Body of pancreas (tissue), 4 donors: ENCODE data around the gene GP1BA. TPM values are rescaled to one million over a fixed set of nuclear protein-coding genes. Genes with fewer than 3 reads are reported as not detected.

Experiments used
- ATAC-seq: fragments of 150-250 bp; one replicate; pipeline ENCODE4 v1.9.1; 2016
- DNase-seq, 4 donors: peaks; one replicate each; pipeline ENCODE4 v3.0.0-alpha.2; 2019
- H3K27ac ChIP-seq, 4 donors: fragments of 200-600 bp; sonication (generic); 1 replicate in 3 of 4; 2 replicates in 1 of 4; pipeline versions ENCODE4 v1.5.1 to v1.6.1; 2016 to 2019; ENCODE audit warnings: mild to moderate bottlenecking in 1 of 4, mixed read lengths in 1 of 4, moderate library complexity in 1 of 4
- H3K27me3 ChIP-seq, 2 donors: fragments of 200-600 bp; sonication (generic); one replicate each; pipeline ENCODE4 v1.6.0; 2016; ENCODE audit warnings: mild to moderate bottlenecking in 1 of 2
- H3K36me3 ChIP-seq, 2 donors: fragments of 200-600 bp; sonication (generic); replicated peaks in 1 of 2; 2 replicates each; pipeline ENCODE4 v1.5.1; 2016; ENCODE audit warnings: low read depth in 2 of 2; ENCODE audit not compliant: insufficient read depth in 1 of 2
- H3K4me1 ChIP-seq: fragments of 200-600 bp; sonication (generic); one replicate; pipeline ENCODE4 v1.6.0; 2016
- H3K4me3 ChIP-seq, 2 donors: fragments of 200-600 bp; sonication (generic); 1 replicate in 1 of 2; 2 replicates in 1 of 2; pipeline ENCODE4 v1.5.1; 2016 to 2019
- H3K9me3 ChIP-seq, 3 donors: fragments of 200-600 bp; sonication (generic); 1 replicate in 2 of 3; 2 replicates in 1 of 3; pipeline ENCODE4 v1.5.1; 2016
- CTCF ChIP-seq, 7 experiments: fragments of 450-650 bp in 4 of 7; fragments of 200-600 bp in 3 of 7; sonication (generic) in 3 of 7; IDR thresholded peaks; one replicate each; pipeline ENCODE4 v1.5.1; 2016 to 2019; ENCODE audit warnings: antibody characterized with exemption in 7 of 7
- POLR2A ChIP-seq, 3 donors: fragments of 450-650 bp; IDR thresholded peaks; one replicate each; pipeline ENCODE4 v1.6.1; 2016; ENCODE audit warnings: antibody characterized with exemption in 3 of 3, mild to moderate bottlenecking in 2 of 3
- WGBS, 2 donors: methylation state at CpG; one replicate each; pipeline ENCODE4 v1.1.5; 2017; 5-methylcytosine and 5-hydroxymethylcytosine counted together
- intact Hi-C: fragments of 100-400 bp; cut with DNase I; formaldehyde crosslinking; loops from one replicate; pipeline ENCODE4 v1.15.1; 2023
- total RNA-seq, 2 donors: library from RNA; depleted of rRNA; stranded (reverse); fragments of >200 nt; gene quantifications; one replicate each; pipeline ENCODE4 v1.1.0, GENCODE V29; 2016

Gene GP1BA
- total RNA-seq, result not detected

GRCh38 chr17:4931963-4932362, at the start of gene GP1BA:
Gene GP1BA, plus strand, starts transcription at chr17:4932277. Its CDS starts 328 bp downstream, at chr17:4932605.
- H3K4me1 ChIP-seq, result peaks cover 6% of the 10 kb centered on the region
- TF ChIP-seq POLR2A (IDR thresholded peaks at IDR 0.05) (no peak), CTCF (IDR thresholded peaks at IDR 0.05) (no peak)
- H3K27me3 ChIP-seq, result no peaks in the 10 kb centered on the region
- H3K4me3 ChIP-seq, result no peak within 1 kb of the TSS
- no peak within 1 kb of the TSS for H3K27ac ChIP-seq
- no peak for DNase-seq
- intact Hi-C loops, result no loop called here
- ATAC-seq, result no peak
- no peaks in the 10 kb centered on the region for H3K9me3 ChIP-seq
- 64 to 87% methylated on average over 14 of the region's 14 CpGs for WGBS, 2 donors
- H3K36me3 ChIP-seq, result no peaks in the 10 kb centered on the region

DNA sequence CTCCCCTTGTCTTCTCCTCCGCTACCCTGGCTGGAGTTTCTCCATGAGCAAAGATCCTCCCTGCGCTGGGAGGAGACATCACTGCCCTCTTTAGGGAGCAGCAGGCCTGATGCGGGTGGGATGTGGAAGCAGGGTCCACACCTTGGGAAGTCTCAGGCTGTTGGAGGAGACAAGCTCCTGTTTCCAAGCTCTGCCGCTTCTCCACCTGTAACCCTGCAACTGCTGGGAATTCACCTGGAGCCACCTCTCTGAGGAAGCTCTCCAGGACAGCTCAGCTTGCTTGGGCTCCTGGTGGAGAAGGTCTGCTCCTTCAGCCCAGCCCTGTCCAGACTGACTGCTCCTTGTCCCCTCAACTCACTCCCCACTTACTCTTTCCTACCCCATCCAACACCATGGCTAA, 47.6 kb upstream of the GP1BA start:
- no peaks in the 10 kb centered on the region for H3K27me3 ChIP-seq
- no peaks in the 10 kb centered on the region for H3K4me1 ChIP-seq
- TF ChIP-seq CTCF (IDR thresholded peaks at IDR 0.05), result no peak
- TF ChIP-seq POLR2A (IDR thresholded peaks at IDR 0.05), result no peak
- 92 to 98% methylated on average over 2 to 4 of the region's 4 CpGs for WGBS, 2 donors
- no peak overlapping the region for H3K4me3 ChIP-seq
- peaks cover 0 to 20% of the 10 kb centered on the region in 2 donors for H3K36me3 ChIP-seq
- no peak for DNase-seq
- intact Hi-C loops, result no loop called here
- H3K9me3 ChIP-seq, result no peaks in the 10 kb centered on the region
- no peak overlapping the region for H3K27ac ChIP-seq
- no peak for ATAC-seq

- 87 to 96% methylated on average over 11 to 12 of the region's 12 CpGs for WGBS, 2 donors
- no peak overlapping the region for H3K4me3 ChIP-seq
- H3K27me3 ChIP-seq, result no peaks in the 10 kb centered on the region
- H3K27ac ChIP-seq, result no peak overlapping the region
- H3K36me3 ChIP-seq, result peaks cover 0 to 34% of the 10 kb centered on the region in 2 donors
- no peak for ATAC-seq
- no peaks in the 10 kb centered on the region for H3K4me1 ChIP-seq
- intact Hi-C loops, result loop anchor here (5.0 kb wide), 1 partner anchor 100 kb away; the partner anchor contains the start of genes GLTPD2 and VMO1
- no peak for TF ChIP-seq POLR2A (IDR thresholded peaks at IDR 0.05)
- no peak for TF ChIP-seq CTCF (IDR thresholded peaks at IDR 0.05)
- no peak for DNase-seq
- H3K9me3 ChIP-seq, result no peaks in the 10 kb centered on the region
These were observed 45.2 kb upstream of the GP1BA start for GRCh38 chr17:4886830-4887229.

DNA sequence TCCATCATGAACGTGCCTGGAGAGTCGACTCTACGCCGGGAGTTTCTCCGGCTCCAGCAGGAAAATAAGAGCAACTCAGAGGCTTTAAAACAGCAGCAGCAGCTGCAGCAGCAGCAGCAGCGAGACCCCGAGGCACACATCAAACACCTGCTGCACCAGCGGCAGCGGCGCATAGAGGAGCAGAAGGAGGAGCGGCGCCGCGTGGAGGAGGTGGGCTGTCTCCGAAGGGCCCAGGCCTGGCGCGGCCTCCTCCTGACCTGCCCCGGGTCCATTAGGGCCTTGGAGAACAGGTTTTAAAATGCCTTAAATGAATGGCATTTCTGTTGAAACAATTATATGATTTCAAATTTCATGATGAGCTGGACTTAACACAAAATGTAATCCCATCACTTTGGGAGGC, 44.5 kb upstream of the GP1BA start:
- no peak for TF ChIP-seq CTCF (IDR thresholded peaks at IDR 0.05)
- no peak for TF ChIP-seq POLR2A (IDR thresholded peaks at IDR 0.05)
- Histone ChIP-seq H3K9me3 (no peaks in the 10 kb centered on the region), H3K27me3 (no peaks in the 10 kb centered on the region), H3K4me1 (no peaks in the 10 kb centered on the region), H3K4me3 (no peak overlapping the region), H3K27ac (no peak overlapping the region), H3K36me3 (peaks cover 0 to 38% of the 10 kb centered on the region in 2 donors)
- no peak for ATAC-seq
- DNase-seq, result no peak
- WGBS, 2 donors, result 93 to 94% methylated on average over 17 to 18 of the region's 18 CpGs
- intact Hi-C loops, result loop anchor here (5.0 kb wide), 1 partner anchor 100 kb away; the partner anchor contains the start of genes GLTPD2 and VMO1
